HG03571 (cell line): ENCODE data around the gene PWWP2B.
"Not testable (repeated sequence)": the region's sequence is repeated elsewhere in the genome, so short reads cannot be mapped to it uniquely, and the experiment has no call there.

Source experiments
- ATAC-seq: cut with Tn5 transposase; IDR thresholded peaks from one replicate; pipeline ENCODE4 v1.9.1; 2021; ENCODE audit not compliant: unreplicated experiment

PWWP2B gene

GRCh38 chr10:132430231-132430743, 33.3 kb downstream of the PWWP2B start:
- ATAC-seq: no peak

DNA sequence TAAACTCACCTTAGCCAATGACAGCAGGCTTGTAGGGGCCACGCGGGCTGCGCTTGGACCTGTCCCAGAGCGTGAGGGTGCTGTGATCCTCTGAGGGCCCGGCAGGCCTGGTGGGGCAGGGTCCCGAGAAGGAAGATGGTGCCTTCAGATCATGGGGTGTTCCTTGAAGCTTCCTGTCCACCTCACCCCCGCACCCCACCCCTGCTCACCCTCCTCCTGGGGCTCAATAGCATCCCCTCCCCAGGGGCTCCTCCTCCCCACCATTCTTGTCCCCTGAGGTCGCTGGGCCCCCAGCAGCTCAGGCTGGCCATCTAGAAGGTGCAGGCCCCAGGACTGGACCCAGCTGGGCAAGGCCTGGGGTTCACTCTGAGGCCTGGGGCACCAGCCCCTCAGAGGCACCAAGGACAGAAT, 33.9 kb downstream of the PWWP2B start:
- ATAC-seq: no peak

GRCh38 chr10:132431537-132432175, 34.7 kb downstream of the PWWP2B start:
- no peak for ATAC-seq

GRCh38 chr10:132432176-132432540, 35.2 kb downstream of the PWWP2B start:
- no peak for ATAC-seq

DNA sequence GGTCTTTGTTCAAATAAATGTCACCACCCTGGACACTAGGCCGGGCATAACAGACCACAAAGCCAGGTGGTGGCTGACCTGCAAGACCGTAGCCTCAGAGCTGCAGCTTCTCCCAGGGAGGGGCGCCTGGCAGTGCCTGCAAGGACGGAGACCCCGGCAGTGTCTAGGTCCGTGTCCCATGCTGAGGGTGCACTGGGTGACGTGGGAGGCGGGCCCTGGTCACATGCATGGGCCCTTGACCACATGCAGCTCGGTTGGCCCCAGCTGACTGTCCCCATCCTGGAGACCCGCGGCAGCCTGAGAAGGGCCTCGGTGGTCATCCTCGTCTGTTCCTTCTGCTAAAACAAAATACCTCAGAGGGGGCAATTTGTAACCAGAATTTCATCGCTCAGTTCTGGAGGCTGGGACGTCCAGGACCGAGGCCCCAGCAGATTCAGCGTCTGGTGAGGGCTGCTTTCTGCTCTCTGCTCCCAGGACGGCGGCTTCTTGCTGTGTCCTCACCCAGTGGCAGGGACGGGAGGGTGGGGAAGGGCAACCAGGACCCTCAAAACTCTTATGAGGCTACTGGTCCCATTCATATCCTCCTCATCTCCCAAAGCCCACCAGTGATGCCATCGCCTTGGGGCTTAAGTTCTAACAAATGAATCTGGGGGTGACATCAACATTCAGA, 36.8 kb downstream of the PWWP2B start:
- no peak for ATAC-seq

GRCh38 chr10:132434405-132435005, 37.5 kb downstream of the PWWP2B start:
- ATAC-seq: no peak

- ATAC-seq: not testable (repeated sequence)
Observed at GRCh38 chr10:132435320-132435719, 38.3 kb downstream of the PWWP2B start.

GRCh38 chr10:132436096-132436495, 39.1 kb downstream of the PWWP2B start:
- ATAC-seq: not testable (repeated sequence)

DNA sequence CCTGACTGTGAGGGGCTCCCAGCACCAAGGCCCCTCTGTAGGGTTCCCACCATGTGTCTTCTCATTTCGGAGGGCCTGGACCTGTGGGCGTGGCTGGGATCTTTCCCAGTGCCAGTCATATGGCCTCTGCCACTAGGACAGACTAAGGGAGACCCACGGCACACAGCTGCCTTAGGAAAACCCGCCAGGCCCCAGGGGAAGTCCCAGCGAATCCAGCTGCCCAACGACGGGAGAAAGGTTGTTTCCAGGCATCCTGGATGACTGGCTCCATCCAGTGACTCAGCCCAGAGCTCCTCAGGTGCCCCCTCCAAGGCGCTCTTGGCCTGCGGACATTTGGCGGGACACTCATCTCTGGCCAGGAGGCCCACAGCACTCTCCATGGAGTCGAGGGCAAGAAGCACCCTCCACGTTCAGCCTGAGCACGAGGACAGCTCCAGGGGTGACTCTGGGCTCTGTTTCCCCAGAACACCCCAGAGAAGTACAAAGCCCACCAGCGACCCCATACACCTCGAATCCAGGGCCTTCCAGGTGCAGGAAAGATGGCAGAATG, 39.9 kb downstream of the PWWP2B start:
- ATAC-seq: no peak

- ATAC-seq: no peak
Observed at GRCh38 chr10:132437541-132437950, 40.5 kb downstream of the PWWP2B start.

DNA sequence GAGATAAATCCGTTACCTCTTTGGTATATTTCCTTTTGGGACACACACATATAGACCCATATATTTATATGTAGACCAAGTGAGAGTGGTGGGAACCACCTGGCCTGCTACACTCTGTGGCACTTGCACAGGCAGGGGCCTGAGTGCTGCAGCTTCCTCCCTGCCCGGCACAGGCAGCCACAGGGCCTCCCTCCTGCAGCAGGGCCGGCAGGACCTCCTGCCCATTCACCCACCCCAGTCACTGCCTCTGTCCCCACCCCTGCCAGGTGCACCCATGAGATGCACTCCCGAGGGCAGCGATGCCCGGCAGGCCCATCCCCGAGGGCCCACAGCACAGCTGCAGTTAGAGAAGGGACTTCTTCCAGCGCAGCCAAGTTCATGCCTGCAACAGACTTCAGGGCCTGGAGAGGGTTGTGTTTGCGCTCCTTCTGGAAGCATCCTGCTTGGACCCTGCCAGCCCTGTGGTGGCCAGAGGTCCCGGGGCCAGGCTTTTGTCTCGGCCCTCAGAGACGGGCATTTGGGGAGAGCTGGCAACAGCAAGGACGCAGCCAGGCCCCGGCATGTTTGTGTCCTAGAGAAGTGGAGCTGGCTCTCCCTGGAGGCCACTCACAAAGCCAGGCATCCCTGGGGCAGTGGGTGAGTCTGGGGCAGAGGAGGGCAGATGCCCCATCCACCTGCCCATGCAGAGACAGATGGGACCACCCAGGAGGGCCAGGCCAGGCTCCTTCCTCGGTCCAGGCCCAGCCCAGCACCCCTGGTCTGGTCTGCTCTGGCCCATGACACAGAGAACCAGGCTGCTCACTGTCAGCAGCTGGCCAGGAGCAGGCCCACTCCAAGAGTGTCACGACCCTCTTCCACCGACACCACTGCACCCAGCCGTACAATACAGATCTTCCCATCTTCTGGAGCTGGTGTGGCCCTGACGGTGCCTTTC, 41.4 kb downstream of the PWWP2B start:
- no peak for ATAC-seq

DNA sequence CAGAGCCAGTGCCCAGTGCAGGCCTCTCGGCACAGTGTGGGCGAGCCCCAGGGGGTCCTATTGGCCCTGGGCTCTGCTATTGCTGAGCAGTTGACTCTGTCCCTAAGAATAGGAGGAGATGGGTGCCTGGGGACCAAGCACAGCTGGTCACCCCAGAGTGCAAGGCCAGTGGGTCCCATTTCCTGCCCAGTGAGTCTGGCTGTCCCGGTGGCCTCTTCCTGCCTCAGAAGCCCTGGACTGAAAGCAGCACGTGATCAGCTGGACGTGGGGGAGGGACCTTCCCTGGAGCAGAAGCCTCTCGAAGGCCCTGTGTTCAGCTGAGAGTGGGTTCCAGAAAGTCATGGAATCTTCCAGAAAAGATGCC, 42.0 kb downstream of the PWWP2B start:
- ATAC-seq: no peak

- ATAC-seq: no peak
Observed at GRCh38 chr10:132439424-132440163, 42.6 kb downstream of the PWWP2B start.

DNA sequence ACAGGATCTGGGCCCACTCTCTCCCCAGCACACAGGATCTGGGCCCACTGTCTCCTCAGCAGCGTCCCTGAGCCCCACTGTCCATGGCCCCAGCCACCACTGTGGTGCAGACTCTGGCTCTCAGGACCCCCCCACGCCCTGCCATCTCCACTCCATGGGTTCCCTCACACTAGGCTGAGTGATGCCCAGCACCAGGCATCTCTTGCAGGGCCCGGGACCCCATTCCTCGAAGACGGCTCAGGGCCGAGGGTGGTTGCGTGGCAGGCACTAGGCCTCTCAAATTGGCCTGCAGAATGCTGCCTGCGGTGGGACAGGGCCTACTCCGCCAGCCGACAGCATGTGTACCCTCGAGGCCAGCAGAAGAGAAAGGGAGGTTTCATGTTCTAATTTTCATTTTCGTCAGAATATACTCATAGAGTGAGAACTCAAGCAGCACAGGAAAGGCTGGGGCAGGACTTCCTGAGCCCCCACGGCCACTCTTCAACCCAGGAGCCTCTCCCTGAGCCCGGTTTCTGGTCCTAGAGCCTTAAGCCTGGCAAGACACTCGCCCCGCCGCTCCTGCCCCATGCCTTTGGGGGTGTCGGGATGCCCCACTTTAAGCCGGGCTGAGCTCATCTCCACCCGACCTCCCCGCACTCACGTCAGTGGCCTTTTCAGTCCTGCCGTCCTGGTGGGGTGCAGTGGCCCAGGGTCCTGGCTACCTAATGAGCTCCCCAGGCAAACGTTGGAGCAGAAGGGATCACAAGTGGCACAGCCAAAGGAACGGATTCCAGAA, 44.0 kb downstream of the PWWP2B start:
- ATAC-seq: no peak

DNA sequence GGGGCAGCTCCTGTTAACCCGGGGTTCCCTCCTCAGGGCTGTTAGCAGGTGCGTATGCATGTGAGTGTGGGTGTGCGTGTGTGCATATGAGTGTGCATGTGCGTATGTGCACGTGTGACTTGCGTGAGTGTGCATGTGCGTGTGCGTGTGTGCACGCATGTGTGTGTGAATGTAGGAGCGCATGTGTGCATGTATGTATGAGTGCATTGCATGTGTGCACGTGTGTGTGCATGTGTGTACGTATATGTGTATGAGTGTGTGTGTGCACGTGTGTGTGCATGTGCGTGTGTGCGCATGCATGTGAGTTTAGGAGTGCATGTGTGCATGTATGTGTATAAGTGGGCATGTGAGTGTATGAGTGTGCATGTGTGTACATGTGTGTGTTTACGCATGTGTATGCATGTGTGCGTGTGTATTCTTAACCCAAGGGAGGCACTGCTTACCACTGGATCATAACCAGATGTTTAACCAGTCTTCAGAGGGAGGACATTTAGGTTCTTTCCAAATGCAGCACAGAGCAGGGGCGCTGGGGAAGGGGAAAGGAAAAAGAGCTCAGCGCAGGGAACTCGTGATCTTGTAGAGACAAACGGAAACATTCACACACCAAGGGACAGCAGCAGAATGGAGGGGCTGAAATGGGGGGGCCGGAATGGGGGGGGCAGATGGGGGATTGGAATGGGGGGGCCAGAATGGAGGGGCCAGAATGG, 45.0 kb downstream of the PWWP2B start:
- ATAC-seq: no peak

DNA sequence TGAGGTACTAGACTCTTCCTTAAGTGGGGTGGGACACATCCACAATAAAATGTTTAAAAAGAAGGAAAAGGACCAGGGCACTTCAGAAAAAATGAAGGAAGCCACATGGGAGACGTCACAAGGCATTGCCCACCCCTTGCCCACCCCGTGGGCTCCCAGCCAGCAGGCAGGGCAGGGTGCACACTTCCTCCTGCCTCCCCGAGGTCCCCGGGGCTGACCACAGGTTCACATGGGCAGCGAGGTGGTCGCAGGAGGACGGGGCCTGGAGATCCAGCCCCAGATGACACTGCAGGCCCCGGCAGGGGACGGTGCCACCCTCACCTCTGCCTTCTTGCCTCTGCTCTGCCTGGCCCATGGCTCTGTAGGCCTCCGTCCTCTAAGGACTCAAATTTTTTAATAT, 45.6 kb downstream of the PWWP2B start:
- no peak for ATAC-seq

GRCh38 chr10:132443605-132443982, 46.6 kb downstream of the PWWP2B start:
- peak; percentile 38 for ATAC-seq

DNA sequence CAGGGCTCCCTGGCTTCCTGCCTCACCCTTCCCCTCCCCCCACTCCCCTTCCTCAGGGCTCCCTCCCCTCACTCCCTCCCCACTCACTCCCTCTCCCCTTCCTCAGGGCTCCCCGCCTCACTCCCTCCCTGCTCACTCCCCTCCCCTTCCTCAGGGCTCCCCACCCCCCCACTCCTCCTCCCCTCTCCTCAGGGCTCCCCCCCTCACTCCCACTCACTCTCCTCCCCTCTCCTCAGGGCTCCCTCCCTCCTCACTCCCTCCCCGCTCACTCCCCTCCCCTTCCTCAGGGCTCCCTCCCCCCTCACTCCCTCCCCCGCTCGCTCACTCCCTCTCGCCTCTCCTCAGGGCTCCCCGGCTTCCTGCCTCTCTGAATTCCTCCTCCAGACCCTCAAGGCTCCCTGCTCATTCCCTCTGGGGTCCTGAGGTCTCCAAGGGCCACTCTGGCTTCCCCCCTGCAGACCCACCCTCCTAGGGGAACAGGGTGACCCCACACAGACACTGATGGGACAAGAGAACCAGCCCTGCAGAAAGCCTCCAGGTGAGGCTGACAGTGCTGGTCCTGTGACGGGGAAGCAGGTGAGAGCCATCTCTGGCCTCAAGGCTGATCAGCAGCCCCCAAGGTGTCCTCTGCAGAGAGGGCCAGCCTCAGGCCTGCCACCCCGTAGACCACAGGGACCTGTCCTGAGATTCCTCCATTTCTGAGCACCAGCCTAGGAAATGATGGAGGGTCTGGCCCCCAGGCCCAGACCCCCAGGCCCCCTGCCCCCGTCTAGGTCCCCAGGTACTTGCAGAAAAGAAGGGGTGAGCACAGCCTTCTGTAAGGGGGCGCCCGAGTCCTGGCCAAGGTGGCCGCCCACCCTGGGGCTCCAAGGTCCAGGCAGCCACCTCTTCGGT, 47.2 kb downstream of the PWWP2B start:
- no peak for ATAC-seq
